ENCODE measurements around the gene HOXC9. TPM values are rescaled to one million over a fixed set of nuclear protein-coding genes. Genes with fewer than 3 reads are reported as not detected.

The HOXC9 gene
- total RNA-seq, 1 donor from 2014 or later = not detected

DNA sequence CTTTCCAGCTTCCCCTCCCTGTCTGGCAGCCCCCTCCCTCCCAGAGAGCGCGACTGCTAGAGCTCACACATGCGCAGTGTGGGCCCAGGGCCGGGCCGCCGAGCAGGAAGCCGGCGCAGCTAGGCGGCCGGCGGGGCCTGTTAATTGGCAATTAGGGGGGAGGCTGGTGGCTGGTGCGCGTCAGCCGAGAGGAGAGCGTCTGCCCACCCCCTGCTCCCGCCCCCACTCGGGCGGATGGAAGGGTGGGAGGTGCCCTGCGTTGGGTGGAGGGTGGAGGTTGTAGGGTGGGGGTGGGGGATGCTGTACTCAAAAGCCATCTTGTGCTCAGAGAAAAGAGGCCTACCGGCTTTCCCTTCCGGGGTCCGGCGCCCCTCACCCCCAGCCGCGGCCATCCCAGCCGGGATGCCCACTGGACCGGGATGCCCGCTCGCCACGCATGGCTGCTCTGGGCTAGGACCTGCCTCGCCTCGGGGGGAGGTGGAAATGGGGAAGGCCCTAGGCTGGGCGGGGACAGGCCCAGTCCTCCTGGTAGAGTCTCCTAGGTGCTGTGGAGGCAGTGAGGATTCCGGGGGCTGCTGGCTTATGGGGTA is 18.0 kb downstream of the HOXC9 start:
- TF ChIP-seq POLR2AphosphoS5 (IDR thresholded peaks at IDR 0.05; ENCODE audit: insufficient read depth in 1 of 2, low read depth in 1 of 2) = no peak
- TF ChIP-seq, protein P1, sequence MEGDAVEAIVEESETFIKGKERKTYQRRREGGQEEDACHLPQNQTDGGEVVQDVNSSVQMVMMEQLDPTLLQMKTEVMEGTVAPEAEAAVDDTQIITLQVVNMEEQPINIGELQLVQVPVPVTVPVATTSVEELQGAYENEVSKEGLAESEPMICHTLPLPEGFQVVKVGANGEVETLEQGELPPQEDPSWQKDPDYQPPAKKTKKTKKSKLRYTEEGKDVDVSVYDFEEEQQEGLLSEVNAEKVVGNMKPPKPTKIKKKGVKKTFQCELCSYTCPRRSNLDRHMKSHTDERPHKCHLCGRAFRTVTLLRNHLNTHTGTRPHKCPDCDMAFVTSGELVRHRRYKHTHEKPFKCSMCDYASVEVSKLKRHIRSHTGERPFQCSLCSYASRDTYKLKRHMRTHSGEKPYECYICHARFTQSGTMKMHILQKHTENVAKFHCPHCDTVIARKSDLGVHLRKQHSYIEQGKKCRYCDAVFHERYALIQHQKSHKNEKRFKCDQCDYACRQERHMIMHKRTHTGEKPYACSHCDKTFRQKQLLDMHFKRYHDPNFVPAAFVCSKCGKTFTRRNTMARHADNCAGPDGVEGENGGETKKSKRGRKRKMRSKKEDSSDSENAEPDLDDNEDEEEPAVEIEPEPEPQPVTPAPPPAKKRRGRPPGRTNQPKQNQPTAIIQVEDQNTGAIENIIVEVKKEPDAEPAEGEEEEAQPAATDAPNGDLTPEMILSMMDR (IDR thresholded peaks at IDR 0.05) = no peak
- TF ChIP-seq POLR2A (IDR thresholded peaks at IDR 0.05) = no peak

DNA sequence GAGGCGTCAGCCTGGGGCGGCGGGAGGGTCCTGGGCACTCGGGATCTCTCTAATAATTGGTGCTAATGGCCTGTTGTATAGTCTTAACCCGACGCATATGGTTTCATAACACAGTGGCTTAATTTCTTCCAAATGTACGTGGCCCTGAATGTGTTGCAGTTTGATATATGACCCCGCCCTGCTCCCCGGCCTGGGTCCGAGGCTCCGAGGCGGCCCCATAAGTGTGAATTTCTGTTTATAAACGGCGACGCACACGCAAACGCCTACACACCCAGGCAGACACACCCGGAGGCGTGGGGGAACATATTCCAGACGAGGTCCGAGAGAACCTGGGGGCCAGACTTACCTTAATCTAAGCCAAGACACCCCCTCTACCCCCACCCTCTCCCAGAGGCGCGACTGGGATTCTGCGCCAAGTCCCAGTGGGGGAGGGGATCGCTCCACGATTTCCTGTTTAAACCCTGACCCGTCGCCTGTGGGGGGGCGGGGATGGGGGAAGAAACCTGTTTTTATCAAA is 18.6 kb downstream of the HOXC9 start:
- Histone ChIP-seq H3K27ac (no peak overlapping the region), H3K4me1 (peaks cover 39% of the 10 kb centered on the region), H3K9me3 (no peaks in the 10 kb centered on the region), H3K36me3 (no peaks in the 10 kb centered on the region), H3K27me3 (peaks cover 35% of the 10 kb centered on the region), H3K4me3 (peak overlapping the region; percentile 27 to 38)
- intact Hi-C loops (cut with DNase I) = loop anchor here (5.0 kb wide), 1 partner anchor 109 kb away; no protein-coding TSS in a partner anchor
- no peak for DNase-seq (ENCODE audit: extremely low spot score in 2 of 2)
- TF ChIP-seq, protein P1 (IDR thresholded peaks at IDR 0.05) = no peak
- no peak for TF ChIP-seq POLR2A (IDR thresholded peaks at IDR 0.05)
- TF ChIP-seq POLR2AphosphoS5 (IDR thresholded peaks at IDR 0.05; ENCODE audit: insufficient read depth in 1 of 2, low read depth in 1 of 2) = no peak

More for the DNA sequence above, 18.0 kb downstream of the HOXC9 start:
- peaks cover 39% of the 10 kb centered on the region for H3K4me1 ChIP-seq
- H3K27ac ChIP-seq = no peak overlapping the region
- intact Hi-C loops (cut with DNase I) = loop anchor here (5.0 kb wide), 1 partner anchor 109 kb away; no protein-coding TSS in a partner anchor
- peaks cover 29% of the 10 kb centered on the region for H3K27me3 ChIP-seq
- no peak for DNase-seq (ENCODE audit: extremely low spot score in 2 of 2)
- peak overlapping the region; percentile 27 to 38 for H3K4me3 ChIP-seq
- H3K9me3 ChIP-seq = no peaks in the 10 kb centered on the region
- no peaks in the 10 kb centered on the region for H3K36me3 ChIP-seq

DNA sequence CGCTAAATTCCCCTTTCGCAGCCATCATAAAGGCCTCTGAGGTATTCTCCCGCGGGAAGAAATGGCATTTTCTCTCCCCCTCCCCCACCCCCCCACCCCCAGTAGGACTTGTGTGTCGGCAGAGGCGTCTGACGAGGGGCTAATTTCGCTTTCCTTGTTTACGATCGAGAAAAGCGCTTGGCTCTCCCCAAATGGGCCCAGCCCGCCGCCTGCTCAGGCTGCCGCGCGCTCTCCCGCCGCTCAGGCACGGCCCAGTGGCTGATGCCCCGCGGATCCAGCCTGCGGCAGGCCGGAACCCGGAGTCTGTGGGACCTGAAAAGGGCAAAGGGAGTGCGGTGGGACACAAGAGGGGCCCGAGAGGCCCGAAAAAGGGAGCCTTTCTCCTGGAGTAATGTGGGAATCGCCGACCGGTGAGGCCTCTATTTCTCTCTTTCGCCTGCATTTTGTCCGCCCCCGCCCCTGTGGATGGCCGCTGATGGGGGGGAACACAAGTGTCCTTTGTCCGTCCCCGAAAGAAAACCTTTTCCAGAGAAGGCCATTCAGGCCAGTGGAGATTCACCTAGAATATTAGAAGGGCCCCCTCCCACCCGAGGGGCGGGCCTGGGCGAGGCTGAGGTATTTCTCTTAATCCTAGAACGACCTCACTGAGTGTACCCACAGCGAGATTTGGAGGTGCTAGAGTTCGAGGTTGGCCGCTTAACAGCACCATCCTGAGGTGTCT is 19.3 kb downstream of the HOXC9 start:
- Histone ChIP-seq H3K27me3 (peaks cover 37% of the 10 kb centered on the region), H3K36me3 (no peaks in the 10 kb centered on the region), H3K9me3 (no peaks in the 10 kb centered on the region), H3K4me3 (peak overlapping the region in 1 of 2 donors; percentile 38), H3K4me1 (peaks cover 37% of the 10 kb centered on the region), H3K27ac (no peak overlapping the region)
- intact Hi-C loops (cut with DNase I) = loop anchor here (5.0 kb wide), 1 partner anchor 108 kb away; no protein-coding TSS in a partner anchor
- TF ChIP-seq POLR2A (IDR thresholded peaks at IDR 0.05) (no peak), POLR2AphosphoS5 (IDR thresholded peaks at IDR 0.05; ENCODE audit: insufficient read depth in 1 of 2, low read depth in 1 of 2) (no peak)
- TF ChIP-seq, protein P1 (IDR thresholded peaks at IDR 0.05) = no peak
- DNase-seq (ENCODE audit: extremely low spot score in 2 of 2) = no peak

DNA sequence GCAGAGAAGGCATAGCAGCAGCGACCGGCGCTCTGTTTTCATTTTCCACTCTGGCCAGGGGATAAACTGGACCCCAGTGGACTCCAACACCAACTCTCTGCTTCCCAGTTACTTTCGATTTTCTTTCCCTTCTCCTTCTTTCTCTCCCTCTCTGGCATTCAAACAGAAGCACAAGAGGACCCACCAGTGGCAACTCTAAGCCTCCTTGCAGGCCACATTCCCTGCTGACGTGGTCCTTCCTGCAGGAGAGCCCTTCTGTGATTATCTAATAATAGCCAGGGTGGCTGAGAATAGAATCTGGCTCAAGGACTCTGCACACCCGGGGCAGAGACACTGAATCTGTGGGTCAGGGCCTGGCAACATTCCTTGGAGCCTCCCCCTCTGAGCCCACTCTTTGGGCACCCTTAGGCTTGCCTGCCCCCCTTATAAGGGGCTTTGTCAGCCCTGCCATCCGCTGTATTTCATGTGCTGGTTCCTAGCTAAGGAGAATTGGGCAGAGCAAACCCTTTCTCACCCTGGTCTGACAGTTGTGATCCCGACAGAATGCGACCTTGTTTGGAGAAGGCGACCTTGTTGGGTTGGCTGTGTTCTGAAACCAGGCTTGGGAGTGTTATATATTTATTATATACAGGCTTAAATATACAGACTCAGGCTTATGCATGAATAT is 20.1 kb downstream of the HOXC9 start:
- H3K27ac ChIP-seq = no peak overlapping the region
- no peak for DNase-seq (ENCODE audit: extremely low spot score in 2 of 2)
- H3K27me3 ChIP-seq = peaks cover 42% of the 10 kb centered on the region
- H3K9me3 ChIP-seq = no peaks in the 10 kb centered on the region
- H3K4me1 ChIP-seq = peaks cover 33% of the 10 kb centered on the region
- TF ChIP-seq POLR2AphosphoS5 (IDR thresholded peaks at IDR 0.05; ENCODE audit: insufficient read depth in 1 of 2, low read depth in 1 of 2) (no peak), POLR2A (IDR thresholded peaks at IDR 0.05) (no peak)
- TF ChIP-seq, protein P1 (IDR thresholded peaks at IDR 0.05) = no peak
- no peaks in the 10 kb centered on the region for H3K36me3 ChIP-seq
- intact Hi-C loops (cut with DNase I) = loop anchor here (5.0 kb wide), 1 partner anchor 107 kb away; no protein-coding TSS in a partner anchor
- H3K4me3 ChIP-seq = no peak overlapping the region
